WI38 (cell line): ENCODE data around the gene FOXK1.
A peak's percentile ranks its signal among the peaks of the same experiment; 100 is the strongest.
"Not testable (repeated sequence)": the region's sequence is repeated elsewhere in the genome, so short reads cannot be mapped to it uniquely, and the experiment has no call there.

Experiments
- H3K4me3 ChIP-seq: 2 replicates; pipeline ENCODE4 v1.5.1; 2011; ENCODE audit warnings: low read depth, mild to moderate bottlenecking, control low read depth, low read length
- CTCF ChIP-seq: IDR thresholded peaks from 2 replicates; pipeline ENCODE4 v1.5.1; 2012; ENCODE audit warnings: low read depth, mild to moderate bottlenecking, control low read depth, low read length

Gene FOXK1

DNA sequence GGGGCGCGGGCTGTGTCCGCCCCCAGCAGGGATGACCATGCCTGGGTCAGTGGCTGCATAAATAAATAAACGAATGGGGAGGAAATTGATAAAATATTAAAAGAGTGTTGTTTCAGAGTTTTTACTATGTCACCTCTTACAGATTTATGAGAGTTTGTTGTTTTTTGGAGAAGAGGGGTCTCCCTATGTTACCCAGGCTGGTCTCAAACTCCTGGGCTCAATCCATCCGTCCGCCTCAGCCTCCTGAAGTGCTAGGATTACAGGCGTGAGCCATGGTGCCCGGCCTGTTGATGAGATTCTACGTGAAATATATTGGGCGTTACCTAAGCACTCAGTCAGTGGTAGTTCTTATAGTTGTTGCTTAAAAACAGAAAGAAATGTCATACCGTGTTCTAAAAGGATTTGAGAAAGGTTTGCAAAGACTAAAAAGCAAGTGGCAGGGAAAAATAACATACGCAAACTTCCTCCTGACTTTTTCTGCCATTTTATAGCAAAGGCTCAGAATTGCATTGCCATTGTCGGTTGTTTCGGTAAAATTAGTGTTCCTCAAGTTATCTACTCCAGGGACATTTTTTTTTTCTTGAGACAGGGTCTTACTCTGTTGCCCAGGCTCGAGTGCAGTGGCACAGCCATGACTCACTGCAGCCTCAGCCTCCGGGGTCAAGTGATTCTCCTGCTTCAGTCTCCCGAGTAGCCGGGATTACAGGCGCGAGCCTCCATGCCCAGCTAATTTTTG is 39.5 kb upstream of the FOXK1 start:
- H3K4me3 ChIP-seq = peak overlapping the region; percentile 54
- no peak for TF ChIP-seq CTCF

DNA sequence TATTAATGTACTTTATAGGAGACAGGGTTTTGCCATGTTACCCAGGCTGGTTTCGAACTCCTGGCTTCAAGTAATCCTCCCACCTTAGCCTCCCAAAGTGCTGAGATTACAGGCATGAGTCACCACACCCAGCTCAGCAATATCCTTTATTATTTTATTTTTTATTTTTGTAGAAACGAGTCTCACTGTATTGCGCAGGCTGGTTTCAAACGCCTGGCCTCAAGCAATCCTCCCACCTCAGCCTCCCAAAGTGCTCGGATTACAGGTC is 39.0 kb upstream of the FOXK1 start:
- H3K4me3 ChIP-seq = not testable (repeated sequence)

GRCh38 chr7:4645246-4645645 is 36.8 kb upstream of the FOXK1 start:
- no peak for TF ChIP-seq CTCF
- H3K4me3 ChIP-seq = no peak overlapping the region

DNA sequence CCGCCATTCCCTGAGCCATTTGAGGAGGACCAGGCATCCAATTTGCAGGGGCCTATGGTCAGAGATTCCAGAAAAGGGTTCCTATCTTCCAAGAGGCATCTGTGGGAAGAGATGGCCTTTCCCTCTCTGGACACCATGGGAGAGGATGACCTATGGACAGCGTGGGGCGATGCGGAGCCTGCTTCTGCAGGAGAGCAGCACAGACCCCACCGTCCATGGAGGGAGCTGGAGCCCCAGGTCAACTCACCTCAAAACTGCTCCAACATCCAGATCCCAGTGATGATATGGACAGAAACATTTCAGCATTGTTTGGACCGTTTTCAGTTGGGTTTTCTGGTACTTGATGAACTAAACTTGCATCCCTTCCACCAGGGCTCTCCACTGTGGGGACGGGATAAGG is 34.0 kb upstream of the FOXK1 start:
- TF ChIP-seq CTCF = no peak
- H3K4me3 ChIP-seq = no peak overlapping the region

DNA sequence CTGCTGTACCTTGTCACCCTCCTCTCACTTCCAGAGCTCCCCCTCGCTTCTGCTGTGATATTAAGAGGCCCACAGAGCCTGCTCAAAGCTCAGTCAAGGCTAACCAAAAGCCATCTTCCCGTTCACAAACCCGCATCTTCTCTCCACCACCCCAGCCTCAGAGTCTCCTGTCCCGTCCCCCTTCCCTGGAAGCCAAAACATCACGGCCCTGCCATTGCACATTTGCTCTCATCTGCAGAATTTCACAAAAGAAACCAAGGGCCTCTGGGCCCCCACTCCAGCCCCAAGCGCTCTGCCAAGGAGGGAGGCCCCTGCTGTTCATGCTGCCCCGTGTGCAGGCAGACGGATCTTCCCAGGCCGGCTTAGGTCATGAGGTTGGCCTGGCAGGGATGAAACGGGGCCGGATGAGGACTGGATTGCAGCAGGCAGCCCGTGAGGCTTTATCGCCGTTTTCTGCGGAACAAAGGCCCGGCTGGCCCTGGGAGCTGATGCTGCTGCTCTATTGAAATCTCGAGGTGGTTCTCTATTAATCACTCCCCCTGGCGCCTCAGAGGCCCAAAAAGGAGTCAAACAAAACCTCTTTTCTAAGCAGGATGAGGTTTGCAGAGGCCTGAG is 31.6 kb upstream of the FOXK1 start:
- H3K4me3 ChIP-seq = no peak overlapping the region
- TF ChIP-seq CTCF = no peak

GRCh38 chr7:4653771-4654170 is 28.3 kb upstream of the FOXK1 start:
- H3K4me3 ChIP-seq = no peak overlapping the region
- TF ChIP-seq CTCF = no peak

DNA sequence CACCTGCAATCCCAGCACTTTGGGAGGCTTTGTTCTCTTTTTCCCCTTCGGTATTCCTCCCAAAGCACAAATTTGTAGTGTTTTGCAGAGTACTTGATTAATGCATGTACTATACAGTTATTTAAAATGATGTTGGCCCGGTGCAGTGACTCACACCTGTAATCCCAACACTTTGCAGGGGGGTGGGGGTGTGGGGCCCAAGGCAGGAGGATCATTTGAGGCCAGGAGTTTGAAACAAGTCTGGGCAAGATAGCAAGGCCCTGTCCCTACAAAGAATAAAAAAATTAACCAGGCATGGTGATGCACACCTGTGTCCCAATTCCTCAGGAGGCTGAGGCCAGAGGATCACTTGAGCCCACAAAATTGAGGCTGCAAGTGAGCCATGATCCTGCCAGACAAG is 26.8 kb upstream of the FOXK1 start:
- TF ChIP-seq CTCF = no peak
- no peak overlapping the region for H3K4me3 ChIP-seq

- H3K4me3 ChIP-seq = no peak overlapping the region
- no peak for TF ChIP-seq CTCF
Observed at GRCh38 chr7:4655896-4656295, 26.2 kb upstream of the FOXK1 start.
